Transverse colon (tissue), 4 donors: ENCODE data around the gene LARP1. TPM values are rescaled to one million over a fixed set of nuclear protein-coding genes. Genes with fewer than 3 reads are reported as not detected.

ENCODE experiments used
- DNase-seq: peaks from one replicate; pipeline ENCODE4 v3.0.0-alpha.2; 2019
- H3K27ac ChIP-seq, 4 donors: fragments of 200-600 bp; sonication (generic); 2 replicates each; pipeline ENCODE4 v1.5.1; 2016 to 2018; ENCODE audit warnings: inconsistent platforms in 4 of 4
- H3K27me3 ChIP-seq: fragments of 200-600 bp; sonication (generic); 2 replicates; pipeline ENCODE4 v1.5.1; 2017; ENCODE audit warnings: inconsistent platforms
- H3K36me3 ChIP-seq, 4 donors: fragments of 200-600 bp; sonication (generic); 2 replicates each; pipeline ENCODE4 v1.5.1; 2017 to 2019; ENCODE audit warnings: inconsistent platforms in 4 of 4
- H3K4me1 ChIP-seq, 4 donors: fragments of 200-600 bp; sonication (generic); 2 replicates each; pipeline ENCODE4 v1.5.1; 2017 to 2020; ENCODE audit warnings: inconsistent platforms in 4 of 4
- H3K4me3 ChIP-seq, 4 donors: fragments of 200-600 bp; sonication (generic); 1 replicate in 1 of 4; 2 replicates in 3 of 4; pipeline versions ENCODE4 v1.5.1 to v1.6.1; 2017 to 2019; ENCODE audit warnings: inconsistent platforms in 4 of 4
- H3K9me3 ChIP-seq, 2 donors: fragments of 200-600 bp; sonication (generic); 2 replicates each; pipeline ENCODE4 v1.5.1; 2017 to 2019; ENCODE audit warnings: inconsistent platforms in 2 of 2
- EP300 ChIP-seq: sonication (generic); formaldehyde crosslinking; IDR thresholded peaks from one replicate; pipeline ENCODE4 v1.6.1; 2017; ENCODE audit warnings: antibody characterized with exemption, low read depth
- POLR2A ChIP-seq: fragments of 450-650 bp; IDR thresholded peaks from one replicate; pipeline ENCODE4 v1.6.1; 2016; ENCODE audit warnings: antibody characterized with exemption, mild to moderate bottlenecking, moderate library complexity
- POLR2AphosphoS5 ChIP-seq, 3 donors: sonication (generic); formaldehyde crosslinking; IDR thresholded peaks; one replicate each; pipeline ENCODE4 v1.6.1; 2016; ENCODE audit warnings: antibody characterized with exemption in 3 of 3
- WGBS, 2 donors: methylation state at CpG; one replicate each; pipeline ENCODE4 v1.1.5; 2018; ENCODE audit warnings: low coverage in 1 of 2; 5-methylcytosine and 5-hydroxymethylcytosine counted together
- in situ Hi-C, 4 donors: fragments of 200-750 bp; cut with MboI; loops; one replicate each; pipeline versions ENCODE4 v1.15.0 to v1.15.1; 2017; ENCODE audit warnings: low sequenced_read_pairs in 3 of 4, low pct_ligation_motif_present in 1 of 4, low pct_unique_long_range_greater_than_20kb in 1 of 4
- intact Hi-C: fragments of 100-400 bp; cut with DNase I; formaldehyde crosslinking; loops from one replicate; pipeline ENCODE4 v1.15.1; 2023; ENCODE audit warnings: low total_unique reads
- total RNA-seq, 4 donors: library from RNA; depleted of rRNA; stranded (reverse); fragments of >200 nt; gene quantifications; one replicate each; pipeline ENCODE4 v1.1.0, GENCODE V29; 2016
- TF ChIP-seq, protein P1 (sequence below), 5 experiments: fragments of 200-600 bp in 3 of 5; fragments of 450-650 bp in 2 of 5; sonication (generic) in 3 of 5; IDR thresholded peaks; 1 replicate in 2 of 5; 2 replicates in 3 of 5; pipeline ENCODE4 v1.5.1; 2016 to 2017; ENCODE audit warnings: antibody characterized with exemption in 5 of 5, inconsistent platforms in 3 of 5, mild to moderate bottlenecking in 2 of 5, moderate library complexity in 1 of 5

LARP1 gene
- total RNA-seq, 4 donors from 2014 or later: 63.6 to 171 (median 105) TPM

DNA sequence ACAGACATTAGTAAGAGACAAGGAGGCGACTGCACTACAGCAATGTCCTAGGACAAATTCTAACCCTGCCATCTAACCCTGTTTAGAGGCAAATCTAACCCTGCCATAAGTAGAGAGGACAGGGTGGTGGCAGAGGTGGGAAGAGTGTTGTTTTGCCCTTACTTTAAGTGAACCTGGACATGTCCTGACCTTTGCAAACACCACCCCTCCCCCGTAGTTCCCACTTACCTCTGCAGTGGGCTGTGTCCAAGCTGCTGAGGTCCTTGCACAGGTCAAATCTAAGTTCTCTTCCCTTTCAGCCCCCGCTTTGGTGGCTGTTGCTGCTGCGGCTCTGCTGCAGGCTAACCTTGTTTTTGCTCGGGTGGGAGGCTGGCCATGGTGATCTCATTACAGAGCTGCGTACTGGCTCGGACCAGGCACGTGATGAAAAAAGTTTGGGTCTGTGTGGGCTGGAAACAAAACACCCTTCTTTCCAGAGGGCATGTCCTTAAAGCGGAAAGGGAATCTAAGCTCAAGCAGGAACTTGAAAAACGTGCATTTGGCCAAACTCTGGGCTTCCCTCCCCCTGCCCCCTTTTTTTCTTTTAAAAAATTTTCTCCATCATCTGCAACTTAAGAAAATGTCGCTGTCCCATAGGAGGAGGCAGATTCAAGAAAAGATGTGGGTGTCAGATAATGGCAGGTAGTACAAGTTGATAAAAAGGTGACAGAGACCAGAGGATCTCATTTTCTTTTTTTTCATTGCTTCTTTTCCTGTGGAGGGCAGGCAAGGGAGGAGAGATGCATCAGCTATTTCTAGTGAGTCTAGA lies 95.3 kb downstream of the LARP1 start, which contains the start of gene FAXDC2:
Gene FAXDC2 (minus strand): TSS at position 349 of the 808 bp plus-strand sequence. CDS start 12,425 bp downstream, outside the sequence.
- intact Hi-C loops: no loop called here
- TF ChIP-seq POLR2A (peak; percentile 30), POLR2AphosphoS5 (IDR thresholded peaks at IDR 0.05) (peak; percentile 52 to 73 (median 69))
- TF ChIP-seq, protein P1, sequence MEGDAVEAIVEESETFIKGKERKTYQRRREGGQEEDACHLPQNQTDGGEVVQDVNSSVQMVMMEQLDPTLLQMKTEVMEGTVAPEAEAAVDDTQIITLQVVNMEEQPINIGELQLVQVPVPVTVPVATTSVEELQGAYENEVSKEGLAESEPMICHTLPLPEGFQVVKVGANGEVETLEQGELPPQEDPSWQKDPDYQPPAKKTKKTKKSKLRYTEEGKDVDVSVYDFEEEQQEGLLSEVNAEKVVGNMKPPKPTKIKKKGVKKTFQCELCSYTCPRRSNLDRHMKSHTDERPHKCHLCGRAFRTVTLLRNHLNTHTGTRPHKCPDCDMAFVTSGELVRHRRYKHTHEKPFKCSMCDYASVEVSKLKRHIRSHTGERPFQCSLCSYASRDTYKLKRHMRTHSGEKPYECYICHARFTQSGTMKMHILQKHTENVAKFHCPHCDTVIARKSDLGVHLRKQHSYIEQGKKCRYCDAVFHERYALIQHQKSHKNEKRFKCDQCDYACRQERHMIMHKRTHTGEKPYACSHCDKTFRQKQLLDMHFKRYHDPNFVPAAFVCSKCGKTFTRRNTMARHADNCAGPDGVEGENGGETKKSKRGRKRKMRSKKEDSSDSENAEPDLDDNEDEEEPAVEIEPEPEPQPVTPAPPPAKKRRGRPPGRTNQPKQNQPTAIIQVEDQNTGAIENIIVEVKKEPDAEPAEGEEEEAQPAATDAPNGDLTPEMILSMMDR (IDR thresholded peaks at IDR 0.05): no peak

DNA sequence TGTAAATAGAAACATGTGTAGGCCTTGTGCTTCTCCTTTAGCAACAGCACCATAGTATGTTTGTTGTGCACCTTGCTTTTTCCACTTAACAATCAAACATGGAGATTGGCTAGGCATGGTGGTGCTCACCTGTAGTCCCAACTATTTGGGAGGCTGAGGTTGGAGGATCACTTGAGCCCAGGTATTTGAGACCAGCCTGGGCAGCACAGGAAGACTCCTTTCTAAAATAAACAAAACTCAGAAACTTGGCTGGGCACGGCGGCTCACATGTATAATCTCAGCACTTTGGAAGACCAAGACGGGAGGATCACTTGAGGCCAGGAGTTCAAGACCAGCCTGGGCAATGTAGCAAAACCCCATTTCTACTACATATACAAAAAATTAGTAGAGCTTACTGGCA lies 96.2 kb downstream of the LARP1 start:
- no peak for DNase-seq
- Histone ChIP-seq H3K9me3 (no peaks in the 10 kb centered on the region), H3K4me1 (peaks cover 0 to 19% (median 7%) of the 10 kb centered on the region in 4 donors), H3K27ac (peak overlapping the region; percentile 80 to 90 (median 84)), H3K27me3 (no peaks in the 10 kb centered on the region), H3K36me3 (no peaks in the 10 kb centered on the region), H3K4me3 (no peak overlapping the region)
- in situ Hi-C loops: loop anchor here in 1 of 4 donors (10.0 kb wide), 1 partner anchor 97 kb away; the partner anchor contains the start of gene LARP1
- WGBS, 2 donors: 80% methylated on average over 3 of the region's 3 CpGs; no CpG with 5 or more reads in 1 of the 2 donors
- TF ChIP-seq POLR2AphosphoS5 (IDR thresholded peaks at IDR 0.05): no peak
- TF ChIP-seq POLR2A: no peak
- no peak for TF ChIP-seq EP300
- TF ChIP-seq, protein P1 (IDR thresholded peaks at IDR 0.05): no peak
- intact Hi-C loops: no loop called here

More for the DNA sequence above, 95.3 kb downstream of the LARP1 start, which contains the start of gene FAXDC2:
- Histone ChIP-seq H3K4me1 (peaks cover 0 to 19% (median 7%) of the 10 kb centered on the region in 4 donors), H3K4me3 (peak within 1 kb of the TSS; percentile 29 to 61 (median 42)), H3K27me3 (no peaks in the 10 kb centered on the region), H3K36me3 (no peaks in the 10 kb centered on the region), H3K27ac (peak within 1 kb of the TSS; percentile 80 to 90 (median 84)), H3K9me3 (no peaks in the 10 kb centered on the region)
- WGBS, 2 donors: 43 to 48% methylated on average over 4 to 11 of the region's 11 CpGs
- peak; percentile 48 for DNase-seq
- in situ Hi-C loops: loop anchor here in 1 of 4 donors (10.0 kb wide), 1 partner anchor 96 kb away; the partner anchor contains the start of gene LARP1

DNA sequence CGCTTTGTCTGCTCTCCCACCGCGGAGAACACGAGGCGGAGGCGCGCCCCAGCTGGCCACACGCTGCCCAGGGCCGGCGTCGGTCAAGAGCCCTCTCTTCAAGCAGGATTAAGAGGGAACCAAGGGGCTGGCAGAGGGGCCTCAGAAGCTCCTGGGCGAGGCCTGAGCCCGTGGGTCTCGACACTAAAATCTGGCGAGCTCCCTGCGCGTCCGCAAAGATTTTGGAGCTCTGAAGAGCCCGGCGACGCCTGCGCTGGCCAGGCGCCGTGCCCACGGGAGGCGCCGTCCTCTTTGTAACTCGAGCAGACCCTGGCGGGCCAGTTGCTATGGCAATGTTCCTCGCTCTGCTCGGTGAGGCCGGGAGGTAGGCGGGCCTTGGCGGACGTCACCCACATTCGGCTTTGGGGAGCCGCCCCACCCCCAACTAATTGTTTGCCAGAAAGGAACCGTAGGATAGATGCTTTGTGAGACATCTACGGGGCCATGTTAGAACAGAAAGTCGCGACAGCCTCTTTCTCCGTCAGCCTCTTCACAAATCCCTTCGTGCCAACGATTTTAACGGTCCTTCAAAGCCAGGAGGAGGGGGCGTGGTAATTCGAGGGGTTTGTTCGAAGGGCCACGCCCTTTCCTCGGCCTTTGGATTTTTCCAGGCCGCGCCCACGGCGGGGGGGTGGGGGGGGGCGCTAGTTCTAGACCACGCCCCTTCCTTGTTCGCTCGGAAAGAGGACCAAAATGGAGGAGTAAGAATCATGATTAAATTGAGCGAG lies 102.5 kb downstream of the LARP1 start:
- peak; percentile 74 for TF ChIP-seq POLR2A
- no peak for TF ChIP-seq EP300
- TF ChIP-seq POLR2AphosphoS5 (IDR thresholded peaks at IDR 0.05): peak; percentile 56 to 77 (median 59)
- intact Hi-C loops (loop anchor here (5.0 kb wide), 1 partner anchor 100 kb away; the partner anchor contains the start of gene LARP1), in situ Hi-C loops (loop anchor here in 1 of 4 donors (10.0 kb wide), 1 partner anchor 103 kb away; the partner anchor contains the start of gene LARP1)
- Histone ChIP-seq H3K36me3 (no peaks in the 10 kb centered on the region), H3K9me3 (no peaks in the 10 kb centered on the region), H3K27ac (peak overlapping the region; percentile 95 to 99 (median 98)), H3K27me3 (no peaks in the 10 kb centered on the region), H3K4me1 (peaks cover 23 to 44% (median 40%) of the 10 kb centered on the region in 4 donors), H3K4me3 (peak overlapping the region; percentile 73 to 97 (median 77))
- 1% methylated on average over 55 of the region's 59 CpGs; no CpG with 5 or more reads in 1 of the 2 donors for WGBS, 2 donors
- peak; percentile 92 for DNase-seq

DNA sequence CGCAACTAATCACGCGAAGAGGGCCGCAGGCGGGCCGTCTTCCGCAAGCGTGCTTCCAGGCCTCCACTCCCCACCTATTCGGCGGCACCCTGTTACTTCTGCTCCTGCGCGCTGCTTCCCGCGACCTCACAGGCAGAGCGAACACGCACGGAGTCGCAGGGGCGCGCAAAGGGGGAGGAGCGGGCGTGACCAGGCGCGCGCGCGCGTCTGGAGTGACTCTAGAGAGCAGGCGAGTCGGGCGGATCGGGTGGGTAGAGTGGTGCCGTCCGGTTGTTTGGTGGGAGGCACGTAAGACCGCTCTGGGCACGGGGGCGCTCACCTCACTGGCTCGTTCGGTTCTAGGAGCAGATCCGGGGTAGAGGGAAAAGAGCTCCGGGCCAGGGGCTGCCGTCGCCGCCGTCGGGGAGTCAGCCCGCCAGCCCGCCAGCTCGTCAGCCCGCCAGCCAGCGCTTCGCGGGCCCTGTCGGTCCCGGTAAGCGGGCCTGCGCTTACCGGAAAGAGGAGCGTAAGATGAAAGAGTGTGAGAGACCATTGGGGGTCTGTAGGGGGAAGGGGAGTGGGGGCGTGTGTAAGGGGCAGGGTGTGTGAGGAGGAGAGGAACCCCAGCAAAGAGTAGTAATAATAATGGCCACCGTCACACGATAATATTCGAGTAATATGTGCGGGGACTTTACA lies 103.3 kb downstream of the LARP1 start, which contains the start of gene CNOT8:
Gene CNOT8 (plus strand): TSS at position 331 of the 675 bp plus-strand sequence. CDS start 4,652 bp downstream, outside the sequence.
- 0% methylated on average over 51 of the region's 65 CpGs; no CpG with 5 or more reads in 1 of the 2 donors for WGBS, 2 donors
- peak; percentile 99 for DNase-seq
- Histone ChIP-seq H3K27me3 (no peaks in the 10 kb centered on the region), H3K9me3 (no peaks in the 10 kb centered on the region), H3K36me3 (no peaks in the 10 kb centered on the region), H3K4me1 (peaks cover 24 to 45% (median 42%) of the 10 kb centered on the region in 4 donors), H3K27ac (peak within 1 kb of the TSS; percentile 95 to 99 (median 98)), H3K4me3 (peak within 1 kb of the TSS; percentile 73 to 97 (median 77))
- intact Hi-C loops: loop anchor here (5.0 kb wide), 1 partner anchor 101 kb away; the partner anchor contains the start of gene LARP1
- in situ Hi-C loops: loop anchor here in 1 of 4 donors (10.0 kb wide), 1 partner anchor 104 kb away; the partner anchor contains the start of gene LARP1
- TF ChIP-seq POLR2A (peak; percentile 97), EP300 (no peak), POLR2AphosphoS5 (IDR thresholded peaks at IDR 0.05) (peak; percentile 95 to 97 (median 97))
